HL-60 (cell line): Measurements from ENCODE around the gene SPAAR.
"Not testable (repeated sequence)": the region's sequence is repeated elsewhere in the genome, so short reads cannot be mapped to it uniquely, and the experiment has no call there.

Experiments
- DNase-seq, 2 experiments: peaks; one replicate each; pipeline ENCODE4 v3.0.0-alpha.2; 2010 to 2020; ENCODE audit warnings: low read depth in 1 of 2, low spot score in 1 of 2
- H3K27ac ChIP-seq: fragments of 250-450 bp; sonication (Bioruptor Pico); replicated peaks from 2 replicates; pipeline ENCODE4 v1.5.1; 2020; ENCODE audit warnings: mild to moderate bottlenecking, moderate library complexity
- H3K27me3 ChIP-seq: fragments of 250-450 bp; sonication (Bioruptor Pico); 2 replicates; pipeline ENCODE4 v1.5.1; 2021; ENCODE audit warnings: mild to moderate bottlenecking, moderate library complexity; ENCODE audit not compliant: insufficient read depth, poor library complexity, severe bottlenecking
- H3K4me3 ChIP-seq: replicated peaks from 2 replicates; pipeline ENCODE4 v1.5.1; 2011; ENCODE audit warnings: mild to moderate bottlenecking, control low read depth, low read length; ENCODE audit not compliant: insufficient read depth
- GABPA ChIP-seq: IDR thresholded peaks from 2 replicates; pipeline ENCODE4 v1.6.1; 2012; ENCODE audit warnings: low read depth
- POLR2AphosphoS5 ChIP-seq: IDR thresholded peaks from 2 replicates; pipeline ENCODE4 v1.6.1; 2012; ENCODE audit warnings: low read depth
- SPI1 ChIP-seq: IDR thresholded peaks from 2 replicates; pipeline ENCODE4 v1.6.1; 2012; ENCODE audit warnings: low read depth, mild to moderate bottlenecking, borderline replicate concordance
- TF ChIP-seq, protein P1 (sequence below): IDR thresholded peaks from 2 replicates; pipeline ENCODE4 v1.6.1; 2012; ENCODE audit warnings: low read depth; ENCODE audit not compliant: insufficient replicate concordance
- TF ChIP-seq, protein P2 (sequence below): IDR thresholded peaks from one replicate; pipeline ENCODE4 v1.5.1; 2011; ENCODE audit warnings: low read length, control low read depth, inconsistent platforms; ENCODE audit not compliant: insufficient read depth

SPAAR gene

GRCh38 chr9:35871545-35871944 is 37.7 kb upstream of the SPAAR start:
- H3K27ac ChIP-seq: no peak overlapping the region
- TF ChIP-seq, protein P1, sequence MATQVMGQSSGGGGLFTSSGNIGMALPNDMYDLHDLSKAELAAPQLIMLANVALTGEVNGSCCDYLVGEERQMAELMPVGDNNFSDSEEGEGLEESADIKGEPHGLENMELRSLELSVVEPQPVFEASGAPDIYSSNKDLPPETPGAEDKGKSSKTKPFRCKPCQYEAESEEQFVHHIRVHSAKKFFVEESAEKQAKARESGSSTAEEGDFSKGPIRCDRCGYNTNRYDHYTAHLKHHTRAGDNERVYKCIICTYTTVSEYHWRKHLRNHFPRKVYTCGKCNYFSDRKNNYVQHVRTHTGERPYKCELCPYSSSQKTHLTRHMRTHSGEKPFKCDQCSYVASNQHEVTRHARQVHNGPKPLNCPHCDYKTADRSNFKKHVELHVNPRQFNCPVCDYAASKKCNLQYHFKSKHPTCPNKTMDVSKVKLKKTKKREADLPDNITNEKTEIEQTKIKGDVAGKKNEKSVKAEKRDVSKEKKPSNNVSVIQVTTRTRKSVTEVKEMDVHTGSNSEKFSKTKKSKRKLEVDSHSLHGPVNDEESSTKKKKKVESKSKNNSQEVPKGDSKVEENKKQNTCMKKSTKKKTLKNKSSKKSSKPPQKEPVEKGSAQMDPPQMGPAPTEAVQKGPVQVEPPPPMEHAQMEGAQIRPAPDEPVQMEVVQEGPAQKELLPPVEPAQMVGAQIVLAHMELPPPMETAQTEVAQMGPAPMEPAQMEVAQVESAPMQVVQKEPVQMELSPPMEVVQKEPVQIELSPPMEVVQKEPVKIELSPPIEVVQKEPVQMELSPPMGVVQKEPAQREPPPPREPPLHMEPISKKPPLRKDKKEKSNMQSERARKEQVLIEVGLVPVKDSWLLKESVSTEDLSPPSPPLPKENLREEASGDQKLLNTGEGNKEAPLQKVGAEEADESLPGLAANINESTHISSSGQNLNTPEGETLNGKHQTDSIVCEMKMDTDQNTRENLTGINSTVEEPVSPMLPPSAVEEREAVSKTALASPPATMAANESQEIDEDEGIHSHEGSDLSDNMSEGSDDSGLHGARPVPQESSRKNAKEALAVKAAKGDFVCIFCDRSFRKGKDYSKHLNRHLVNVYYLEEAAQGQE: no peak
- no peak for TF ChIP-seq SPI1
- TF ChIP-seq, protein P2, sequence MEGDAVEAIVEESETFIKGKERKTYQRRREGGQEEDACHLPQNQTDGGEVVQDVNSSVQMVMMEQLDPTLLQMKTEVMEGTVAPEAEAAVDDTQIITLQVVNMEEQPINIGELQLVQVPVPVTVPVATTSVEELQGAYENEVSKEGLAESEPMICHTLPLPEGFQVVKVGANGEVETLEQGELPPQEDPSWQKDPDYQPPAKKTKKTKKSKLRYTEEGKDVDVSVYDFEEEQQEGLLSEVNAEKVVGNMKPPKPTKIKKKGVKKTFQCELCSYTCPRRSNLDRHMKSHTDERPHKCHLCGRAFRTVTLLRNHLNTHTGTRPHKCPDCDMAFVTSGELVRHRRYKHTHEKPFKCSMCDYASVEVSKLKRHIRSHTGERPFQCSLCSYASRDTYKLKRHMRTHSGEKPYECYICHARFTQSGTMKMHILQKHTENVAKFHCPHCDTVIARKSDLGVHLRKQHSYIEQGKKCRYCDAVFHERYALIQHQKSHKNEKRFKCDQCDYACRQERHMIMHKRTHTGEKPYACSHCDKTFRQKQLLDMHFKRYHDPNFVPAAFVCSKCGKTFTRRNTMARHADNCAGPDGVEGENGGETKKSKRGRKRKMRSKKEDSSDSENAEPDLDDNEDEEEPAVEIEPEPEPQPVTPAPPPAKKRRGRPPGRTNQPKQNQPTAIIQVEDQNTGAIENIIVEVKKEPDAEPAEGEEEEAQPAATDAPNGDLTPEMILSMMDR: no peak
- TF ChIP-seq GABPA: no peak
- TF ChIP-seq POLR2AphosphoS5: no peak
- no peak for DNase-seq

DNA sequence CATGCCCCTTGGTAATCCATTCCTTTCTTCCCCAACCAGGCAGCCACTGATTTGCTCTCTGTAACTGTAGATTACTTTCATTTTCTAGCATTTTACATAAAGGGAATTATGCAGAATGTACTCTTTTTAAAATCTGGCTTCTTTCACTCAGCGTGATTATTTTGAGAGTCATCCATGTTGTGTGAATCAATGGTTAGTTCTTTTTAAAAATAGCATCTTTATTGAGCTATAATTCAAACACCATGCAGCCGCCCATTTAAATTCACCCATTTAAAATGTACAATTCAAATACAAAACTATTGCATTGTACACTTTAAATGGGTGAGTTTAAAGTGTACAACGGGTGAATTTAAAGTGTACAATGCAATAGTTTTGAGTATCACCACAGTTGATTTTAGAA is 36.8 kb upstream of the SPAAR start:
- TF ChIP-seq POLR2AphosphoS5 (no peak), SPI1 (no peak), GABPA (no peak)
- TF ChIP-seq, protein P2: no peak
- TF ChIP-seq, protein P1: no peak
- Histone ChIP-seq H3K4me3 (no peak overlapping the region), H3K27ac (no peak overlapping the region), H3K27me3 (no peaks in the 10 kb centered on the region)
- no peak for DNase-seq

More at GRCh38 chr9:35871545-35871944, 37.7 kb upstream of the SPAAR start:
- no peaks in the 10 kb centered on the region for H3K27me3 ChIP-seq
- H3K4me3 ChIP-seq: no peak overlapping the region

DNA sequence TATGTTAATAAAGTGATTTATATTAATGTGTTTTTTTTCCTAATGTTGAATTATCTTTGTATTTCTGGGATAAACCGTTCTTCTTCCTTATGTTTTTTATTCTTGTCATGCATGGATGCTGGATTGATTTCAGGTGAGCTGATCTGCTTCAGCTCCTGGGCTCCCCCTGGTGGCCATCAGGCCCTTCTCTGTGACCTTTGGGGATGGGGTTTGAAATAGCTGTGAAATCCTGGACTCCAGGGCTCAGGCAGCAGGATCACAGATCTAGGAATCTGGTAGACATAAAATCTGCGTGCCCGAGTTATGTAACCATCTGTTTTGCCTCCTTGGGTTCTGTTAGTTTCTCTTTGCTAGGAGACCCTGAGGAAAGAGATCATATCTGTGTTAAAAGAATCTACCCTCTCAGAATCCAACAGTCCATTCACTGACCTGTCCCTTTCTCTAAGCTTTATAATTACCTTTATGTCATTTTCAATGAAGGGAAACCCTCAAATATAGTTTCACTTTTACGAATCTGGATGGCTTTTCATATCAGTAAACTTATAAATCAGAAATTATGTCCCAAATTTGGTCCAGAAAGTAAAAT is 26.9 kb upstream of the SPAAR start:
- Histone ChIP-seq H3K4me3 (no peak overlapping the region), H3K27me3 (peaks cover 3% of the 10 kb centered on the region), H3K27ac (no peak overlapping the region)
- peak; percentile 38 to 59 for DNase-seq
- TF ChIP-seq GABPA: no peak
- TF ChIP-seq, protein P2: peak; percentile 83

- H3K27me3 ChIP-seq: peaks cover 3% of the 10 kb centered on the region
- H3K27ac ChIP-seq: no peak overlapping the region
- H3K4me3 ChIP-seq: no peak overlapping the region
- DNase-seq: no peak
- TF ChIP-seq GABPA: no peak
- no peak for TF ChIP-seq POLR2AphosphoS5
- TF ChIP-seq, protein P2: no peak
- TF ChIP-seq, protein P1: no peak
- TF ChIP-seq SPI1: no peak
These were observed 26.3 kb upstream of the SPAAR start for GRCh38 chr9:35882996-35883395.

GRCh38 chr9:35884908-35885307 is 24.4 kb upstream of the SPAAR start:
- not testable (repeated sequence) for DNase-seq, H3K27me3 ChIP-seq, H3K4me3 ChIP-seq, H3K27ac ChIP-seq
